CD4-positive, alpha-beta T cell treated with Interleukin-17A for 4 hours (primary cell): ENCODE data around the gene KAZN.

ENCODE experiments used
- DNase-seq: peaks from one replicate; pipeline ENCODE4 v3.0.0-alpha.2; 2020; ENCODE audit warnings: mixed read lengths

KAZN gene

DNA sequence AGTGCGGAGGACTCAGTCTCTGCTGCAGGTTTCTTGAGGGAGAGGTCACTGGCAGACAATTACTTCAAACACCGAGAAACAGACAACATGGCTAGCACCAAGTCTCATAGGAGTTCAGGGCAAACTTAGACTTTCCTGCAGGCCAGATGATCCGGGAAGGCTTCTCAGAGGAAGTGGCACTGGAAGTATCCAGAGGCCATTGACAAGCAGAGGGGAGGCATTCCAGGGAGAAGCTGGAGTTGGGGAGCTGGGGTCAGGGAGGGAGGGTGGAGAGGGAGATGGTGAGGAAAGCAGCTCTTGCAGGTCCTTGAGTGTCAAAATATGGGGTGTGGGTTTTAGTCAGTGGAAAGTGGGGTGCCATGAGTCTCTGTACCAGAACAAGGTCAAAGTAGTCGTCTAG, 147.9 kb downstream of the KAZN start:
- no peak for DNase-seq

DNA sequence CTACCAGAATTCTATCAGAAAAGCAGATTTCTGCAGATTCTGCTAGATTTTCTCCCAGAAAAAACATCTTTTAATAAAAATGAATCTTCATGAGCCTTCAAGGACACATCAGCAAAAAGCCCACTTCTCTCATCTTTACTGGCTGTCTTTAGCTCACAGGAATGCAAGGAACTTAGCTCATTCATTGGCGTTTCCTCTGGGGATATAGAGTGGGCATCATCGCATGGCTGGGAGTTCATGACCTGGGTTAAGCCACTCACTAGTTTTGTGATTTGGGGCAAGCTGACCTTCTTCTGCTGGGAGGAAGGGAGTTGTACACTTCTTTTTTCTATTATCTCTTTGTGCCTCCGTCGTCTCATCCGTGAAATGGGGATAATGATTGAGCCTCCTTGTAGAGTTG, 149.7 kb downstream of the KAZN start:
- DNase-seq, result no peak

DNA sequence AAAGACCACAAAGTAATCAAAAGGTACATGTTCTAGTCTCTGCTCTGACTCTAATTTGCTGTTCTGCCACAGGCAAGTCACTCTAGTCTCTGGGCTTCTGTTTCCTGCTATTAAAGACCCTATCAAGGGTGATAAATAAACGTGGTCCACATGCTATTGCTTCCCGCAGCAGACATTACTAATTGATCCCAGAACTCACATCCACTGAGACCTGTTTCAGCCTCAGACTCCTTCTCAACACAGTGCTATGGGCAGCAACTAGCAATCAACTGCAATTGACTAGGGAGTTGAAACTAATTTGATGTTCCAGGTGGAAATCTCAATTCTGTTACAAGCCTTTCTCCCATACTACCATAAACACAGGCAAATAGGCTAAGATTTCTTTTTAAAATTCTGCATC, 150.5 kb downstream of the KAZN start:
- DNase-seq, result no peak

DNA sequence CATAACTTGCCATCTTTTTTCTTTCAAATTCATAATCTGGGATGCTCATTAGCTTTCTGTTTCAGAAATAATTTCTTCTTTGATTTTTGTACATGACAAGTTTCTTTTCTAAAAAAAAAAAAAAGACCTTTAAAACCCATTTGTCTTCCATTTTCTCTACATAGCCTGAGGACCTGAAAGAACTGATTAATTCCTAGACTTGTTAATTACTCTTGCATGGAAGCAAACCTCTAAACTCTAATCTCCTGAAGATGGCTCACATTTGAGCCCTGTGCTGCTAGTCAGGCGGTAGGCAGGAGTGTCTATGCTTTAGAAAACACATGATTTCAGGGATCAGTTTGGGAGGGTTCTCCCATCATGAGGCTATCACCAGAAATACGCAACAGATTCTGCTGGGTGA, 152.0 kb downstream of the KAZN start:
- no peak for DNase-seq

DNA sequence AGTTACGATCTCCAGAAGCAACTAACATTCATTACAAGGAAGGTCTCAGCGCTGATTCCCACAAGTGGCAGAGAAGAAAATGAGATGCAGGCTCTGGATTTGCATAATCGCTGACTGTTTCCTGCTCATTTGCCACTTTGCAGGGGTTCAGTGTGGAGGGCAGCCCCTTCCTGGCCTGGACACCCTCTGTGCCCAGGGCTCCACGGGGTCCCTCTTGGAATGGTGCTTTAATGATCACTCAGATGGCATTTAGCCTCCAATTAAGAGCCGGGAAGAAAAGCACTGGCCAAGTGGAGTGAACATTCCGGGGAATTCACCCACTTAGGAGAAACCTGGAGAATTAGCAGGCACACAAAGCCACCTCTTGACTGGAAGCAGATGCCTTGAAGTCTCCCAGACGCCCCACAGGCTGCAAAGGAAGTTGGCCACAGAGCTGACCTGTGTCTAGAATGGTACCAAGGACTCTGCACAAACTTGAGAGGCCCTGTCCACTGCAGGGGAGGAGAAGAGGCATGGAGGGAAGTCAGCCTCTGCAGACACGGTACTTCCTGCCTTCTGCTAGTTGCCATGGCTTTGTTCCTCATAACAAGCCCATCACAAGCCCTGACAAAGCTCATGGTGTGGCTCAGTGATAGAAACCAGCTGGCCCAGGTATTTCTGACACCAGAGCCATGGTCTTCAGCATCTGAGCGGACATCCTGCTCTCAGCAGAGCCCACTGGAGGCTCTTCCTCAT, 157.2 kb downstream of the KAZN start:
- DNase-seq, result no peak

DNA sequence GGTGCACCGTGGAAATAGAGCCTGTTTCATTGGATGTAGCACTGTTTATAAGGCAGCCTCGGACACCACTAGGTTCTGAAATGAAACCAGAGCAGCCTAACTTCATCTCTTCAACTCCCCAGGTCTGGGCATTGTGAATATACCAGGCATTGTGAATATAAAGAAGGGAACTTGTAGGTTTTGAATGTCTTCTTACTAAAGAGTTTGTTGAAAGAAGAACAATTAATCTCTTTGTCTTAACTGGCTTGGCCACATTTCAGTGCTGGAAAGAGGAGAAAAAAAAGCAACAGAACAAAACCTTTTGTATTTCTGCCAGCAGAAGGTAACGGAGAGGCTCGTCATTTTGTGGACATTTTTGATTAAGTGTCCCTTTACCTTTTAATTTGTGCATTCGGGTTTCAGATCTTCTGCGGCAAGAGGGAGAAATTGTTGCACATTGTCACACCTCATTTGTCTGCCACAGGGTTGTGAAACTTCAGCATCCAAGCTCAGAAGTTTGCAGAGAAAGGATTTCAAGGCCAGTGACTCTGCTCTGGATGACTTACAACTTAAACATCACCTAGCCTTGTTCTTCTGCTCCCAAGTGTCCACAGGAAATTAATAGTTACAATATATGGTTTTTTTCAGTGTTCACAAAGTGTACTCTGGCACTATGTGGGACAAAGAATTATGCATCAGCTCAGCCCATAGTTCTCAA, 158.3 kb downstream of the KAZN start:
- no peak for DNase-seq

DNA sequence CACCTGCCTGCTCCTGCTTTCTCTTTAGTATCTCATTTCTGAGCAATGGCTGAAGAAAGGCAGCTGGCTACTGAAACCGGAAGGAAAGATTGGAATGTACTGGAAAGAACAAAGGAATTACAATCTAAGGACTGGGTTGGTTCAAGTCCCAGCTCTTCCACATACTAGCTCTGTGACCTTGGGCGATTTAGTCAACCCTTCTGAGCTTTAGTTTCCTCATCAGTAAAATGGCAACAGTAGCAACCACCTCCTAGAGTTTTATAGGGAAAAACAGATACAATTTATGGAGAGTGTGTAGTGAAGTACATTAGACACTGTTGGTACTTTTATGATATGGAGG, 158.8 kb downstream of the KAZN start:
- DNase-seq, result no peak

DNA sequence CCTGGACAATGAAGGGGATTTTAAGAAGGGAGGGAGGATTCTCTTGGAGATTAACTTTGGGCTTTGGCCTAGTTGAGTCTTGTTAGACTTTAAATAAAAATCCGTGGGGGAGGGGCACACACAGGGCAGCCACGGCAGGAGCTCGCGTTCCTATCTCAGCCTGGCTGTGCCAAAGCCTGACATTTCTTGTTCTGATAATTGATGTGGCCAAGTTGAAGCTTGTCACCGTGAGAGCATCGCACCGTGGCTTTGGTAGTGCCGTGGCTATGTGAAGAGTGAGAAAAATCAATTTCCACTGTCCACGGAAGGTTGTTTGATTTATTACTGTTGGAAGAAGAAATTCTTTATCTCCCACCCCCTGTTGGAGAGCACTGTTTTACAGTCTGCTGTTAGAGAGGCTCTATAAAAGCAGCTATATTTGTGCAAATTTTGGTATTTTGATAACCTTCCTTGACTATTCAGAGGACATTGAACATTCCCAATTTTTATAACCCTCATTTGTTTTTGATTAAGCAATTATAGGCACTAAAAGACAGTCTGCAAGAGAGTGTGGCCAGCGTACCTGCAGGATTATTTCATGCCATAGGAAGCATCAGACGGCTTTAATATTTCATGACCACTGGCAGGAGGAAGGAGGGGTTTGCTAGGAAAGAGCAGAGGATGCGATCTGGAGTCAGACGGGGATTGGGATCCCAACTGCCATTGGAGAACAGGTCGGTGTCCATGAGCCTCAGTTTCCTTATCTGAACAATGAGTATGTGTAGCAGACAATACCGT, 160.7 kb downstream of the KAZN start:
- DNase-seq, result no peak

DNA sequence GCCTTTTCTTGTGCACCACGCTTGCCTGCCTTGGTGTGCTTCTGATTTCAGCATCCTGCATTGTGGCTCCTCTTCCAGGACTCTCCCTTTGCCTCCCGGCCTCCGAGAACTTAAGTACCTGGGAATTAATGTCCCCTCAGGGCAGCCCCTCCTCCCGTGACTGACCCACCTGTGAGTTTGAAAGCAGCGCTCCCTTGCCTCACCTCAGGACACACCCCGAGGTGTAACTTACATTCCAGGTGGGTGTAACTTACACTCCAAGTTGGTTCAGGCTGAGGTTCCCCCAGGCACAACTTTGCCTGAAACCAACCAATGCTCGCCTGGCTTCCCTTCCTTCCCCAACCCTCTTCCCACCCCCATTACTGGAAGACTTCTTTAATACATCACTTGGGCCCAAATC, 161.4 kb downstream of the KAZN start:
- no peak for DNase-seq

DNA sequence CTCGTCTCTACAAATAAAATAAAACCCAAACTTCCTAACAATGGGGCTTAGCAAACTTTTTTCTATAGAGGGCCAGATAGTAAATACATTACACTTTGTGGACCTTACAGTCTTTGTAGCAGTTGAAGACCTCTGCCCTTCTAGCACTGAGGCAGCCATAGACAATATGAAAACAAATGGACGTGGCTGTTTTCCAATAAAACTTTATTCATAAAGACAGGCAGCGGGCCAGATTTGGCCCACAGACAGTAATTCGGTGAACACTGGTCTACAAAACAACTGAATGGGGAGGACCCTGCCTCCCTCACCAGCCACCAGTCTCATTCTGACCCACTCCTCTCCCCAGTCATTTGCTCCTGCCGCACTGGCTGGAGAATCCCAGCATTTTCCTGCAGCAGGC, 162.3 kb downstream of the KAZN start:
- DNase-seq, result no peak

DNA sequence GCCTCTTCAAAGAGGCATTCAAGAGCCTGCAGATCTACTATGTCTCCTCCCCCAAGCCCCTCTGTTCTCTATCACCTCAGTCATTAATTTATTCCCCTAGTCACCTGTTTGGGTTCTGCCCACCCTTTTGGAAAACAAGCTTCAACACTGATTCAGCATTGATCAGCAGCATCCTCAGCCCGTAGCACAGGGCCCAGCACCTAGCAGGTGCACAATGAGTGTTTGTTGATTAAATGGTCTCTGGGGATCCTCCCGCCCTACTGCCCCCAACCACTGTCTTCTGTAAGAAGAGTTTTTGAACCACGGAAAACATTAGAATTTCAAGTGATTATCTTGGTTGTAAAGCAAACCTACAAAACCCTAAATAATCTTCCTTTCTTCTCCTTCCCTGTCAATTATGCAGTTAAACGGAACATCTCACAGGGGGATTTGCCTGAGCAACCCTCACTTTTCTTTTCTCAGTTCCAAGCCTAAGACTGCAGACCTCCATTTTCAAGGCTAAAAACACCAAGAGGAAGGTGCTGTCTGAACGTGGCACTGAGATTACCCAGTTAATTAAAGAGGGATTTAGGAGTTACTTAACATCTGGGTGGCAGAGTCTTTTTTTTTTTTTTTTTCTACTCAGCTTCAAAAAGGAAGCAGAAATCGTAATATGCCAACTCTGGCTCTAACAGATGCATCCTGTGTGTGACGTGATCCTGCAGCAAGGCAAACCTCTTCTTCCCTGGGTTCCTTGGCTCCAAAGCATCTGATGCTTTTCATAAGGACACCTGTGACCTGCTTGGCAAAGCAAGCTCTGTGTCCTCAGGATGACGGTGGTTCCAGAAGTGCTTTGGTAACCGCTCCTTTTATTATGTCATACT, 163.0 kb downstream of the KAZN start:
- no peak for DNase-seq

DNA sequence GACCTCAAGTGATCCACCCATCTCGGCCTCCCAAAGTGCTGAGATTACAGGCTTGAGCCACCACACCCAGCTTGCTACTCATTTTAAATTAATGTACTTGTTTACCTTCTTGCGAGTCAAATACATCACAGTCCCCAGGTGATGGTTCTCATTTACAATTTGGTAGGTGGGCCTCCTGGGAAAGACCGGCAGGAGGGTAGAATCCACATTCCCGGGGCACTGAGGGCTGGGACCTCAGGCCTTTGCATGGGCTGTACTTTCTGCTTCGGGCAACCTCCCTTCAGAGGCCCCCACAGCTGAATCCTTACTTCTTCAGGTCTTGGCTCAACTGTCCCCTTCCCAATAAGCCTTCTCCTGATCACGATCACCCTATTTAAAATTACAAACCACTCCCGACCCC, 165.5 kb downstream of the KAZN start:
- DNase-seq, result no peak

DNA sequence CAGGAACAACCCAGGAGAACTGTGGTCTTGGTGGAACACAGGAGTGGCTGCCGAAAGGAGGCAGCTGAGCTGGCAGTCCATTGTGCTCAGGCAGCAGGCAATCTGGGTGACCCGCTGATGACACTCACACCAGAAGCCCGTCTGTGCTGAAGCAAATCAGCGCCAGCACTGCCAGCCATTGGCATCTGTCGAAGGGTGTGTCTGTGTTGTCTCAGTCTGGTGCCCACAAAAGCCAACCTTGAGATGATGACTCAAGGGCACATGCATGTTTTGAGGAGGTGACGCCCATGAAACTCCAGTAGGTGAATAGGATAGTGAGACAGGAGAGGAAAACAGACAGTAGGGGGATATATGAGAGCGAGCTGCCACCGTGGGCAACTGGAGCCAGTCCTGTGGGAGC, 167.3 kb downstream of the KAZN start:
- no peak for DNase-seq

DNA sequence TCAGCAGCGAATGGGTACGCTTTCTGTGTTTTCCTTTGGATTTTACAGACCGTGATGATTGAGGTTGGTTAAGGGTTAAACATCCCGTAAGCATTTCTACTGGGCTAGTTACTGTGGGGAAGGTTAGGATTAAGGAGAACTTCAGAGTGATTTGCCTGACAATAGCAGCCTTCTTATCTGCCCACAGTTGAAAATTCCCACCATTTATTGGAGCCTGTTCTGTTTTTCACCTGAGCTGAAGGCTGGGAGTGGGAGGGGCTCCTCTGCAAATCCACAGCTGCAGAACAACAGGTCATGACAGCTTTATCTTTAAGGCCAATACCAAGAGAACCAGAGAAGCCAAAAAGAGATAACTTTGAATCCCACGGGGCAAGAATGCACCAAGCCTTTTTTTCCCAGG, 168.6 kb downstream of the KAZN start:
- DNase-seq, result no peak

DNA sequence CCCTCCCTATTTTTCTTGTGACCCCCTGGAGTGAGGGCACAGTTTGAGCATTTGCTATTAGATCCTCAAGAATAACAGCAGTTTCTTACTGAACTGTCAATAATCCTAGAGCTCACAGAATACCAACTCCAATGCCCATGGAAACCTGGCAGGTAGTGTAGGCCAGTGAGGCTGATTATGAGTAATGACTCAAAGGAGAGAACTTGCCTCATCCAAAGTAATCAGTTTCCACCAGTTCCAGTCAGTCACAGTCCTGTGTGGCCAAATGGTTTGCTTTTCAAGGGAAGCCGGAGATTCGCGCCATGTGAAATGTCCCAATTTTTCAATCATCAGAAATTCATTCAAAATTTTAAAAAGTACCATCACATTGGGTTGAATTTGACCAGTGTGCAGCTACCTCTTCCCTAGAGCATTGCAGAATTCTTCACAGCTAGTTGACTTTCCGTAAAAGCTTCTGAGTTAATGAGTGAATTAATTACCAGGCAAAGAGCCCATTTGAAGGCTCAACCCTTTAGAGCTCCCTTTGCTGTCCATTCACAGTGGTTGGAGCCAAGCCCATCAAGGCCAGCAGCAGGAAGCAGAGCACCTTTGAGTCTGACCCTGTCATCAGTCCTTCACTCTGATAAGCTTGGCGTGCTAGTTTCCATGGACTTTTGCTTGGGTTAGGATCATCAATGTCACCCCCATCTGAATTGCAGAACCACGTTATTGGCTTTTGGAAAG, 170.3 kb downstream of the KAZN start:
- no peak for DNase-seq

DNA sequence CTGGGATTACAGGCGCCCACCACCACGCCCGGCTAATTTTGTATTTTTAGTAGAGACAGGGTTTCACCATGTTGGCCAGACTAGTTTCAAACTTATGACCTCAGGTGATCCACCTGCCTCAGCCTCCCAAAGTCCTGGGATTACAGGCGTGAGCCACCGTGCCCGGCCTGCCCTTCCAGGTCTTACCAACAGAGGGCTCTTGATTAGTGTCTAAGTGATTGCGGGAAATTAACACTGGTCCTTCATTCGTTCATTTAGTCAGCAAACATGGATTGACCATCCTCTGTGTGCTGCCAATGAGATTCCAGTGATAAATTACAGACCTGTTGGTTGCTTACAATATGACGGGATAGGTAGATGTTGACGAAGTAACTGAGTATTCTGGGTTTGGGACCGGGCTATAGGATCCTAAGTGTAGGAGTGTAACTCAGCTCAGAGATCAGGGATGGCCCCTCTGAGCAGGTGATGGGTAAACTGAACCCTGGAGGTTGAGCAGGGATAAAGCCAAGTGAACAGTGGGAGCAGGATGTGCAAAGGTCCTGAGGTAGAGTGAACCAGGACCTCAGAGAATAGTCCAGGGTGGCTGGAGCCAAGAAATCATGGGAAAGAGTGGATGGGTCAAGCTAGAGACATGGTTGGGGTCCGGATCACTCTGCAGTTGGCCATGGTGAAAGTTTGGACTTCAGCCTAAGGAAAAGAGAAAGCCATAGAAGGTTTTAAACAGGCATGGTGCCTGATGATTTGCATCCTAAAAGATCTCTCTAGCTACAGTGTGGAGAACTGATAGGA, 171.2 kb downstream of the KAZN start:
- DNase-seq, result no peak

DNA sequence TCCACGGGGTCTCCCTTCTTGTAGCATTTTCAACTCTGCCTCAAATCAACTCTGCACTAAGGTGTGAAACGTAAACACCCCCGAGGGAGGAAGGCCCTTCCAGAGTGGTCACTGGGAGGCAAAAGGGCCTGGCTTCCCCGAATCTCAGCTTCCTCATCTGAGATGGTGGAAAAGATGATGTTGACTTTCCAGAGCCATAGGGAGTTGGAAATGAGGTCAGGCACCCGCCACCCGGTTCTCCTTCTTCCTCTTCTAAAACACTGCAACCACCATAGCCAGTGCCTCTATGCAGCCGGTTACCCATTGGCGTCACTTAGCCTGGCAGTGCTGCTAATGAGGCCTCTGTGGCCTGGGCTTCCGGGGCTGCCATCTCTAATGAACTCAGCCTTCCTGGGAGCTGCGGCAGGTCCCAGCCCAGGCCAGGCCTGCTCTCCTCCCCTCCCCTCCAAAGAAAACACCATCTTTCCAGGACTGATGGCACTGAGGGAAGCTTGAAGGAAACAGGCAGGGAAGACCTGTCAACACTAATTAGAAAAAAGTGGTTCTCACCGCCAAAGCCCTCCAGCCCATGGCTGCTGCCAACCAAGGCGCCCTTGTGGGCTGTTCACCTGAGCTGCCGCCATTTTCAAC, 175.0 kb downstream of the KAZN start:
- no peak for DNase-seq

DNA sequence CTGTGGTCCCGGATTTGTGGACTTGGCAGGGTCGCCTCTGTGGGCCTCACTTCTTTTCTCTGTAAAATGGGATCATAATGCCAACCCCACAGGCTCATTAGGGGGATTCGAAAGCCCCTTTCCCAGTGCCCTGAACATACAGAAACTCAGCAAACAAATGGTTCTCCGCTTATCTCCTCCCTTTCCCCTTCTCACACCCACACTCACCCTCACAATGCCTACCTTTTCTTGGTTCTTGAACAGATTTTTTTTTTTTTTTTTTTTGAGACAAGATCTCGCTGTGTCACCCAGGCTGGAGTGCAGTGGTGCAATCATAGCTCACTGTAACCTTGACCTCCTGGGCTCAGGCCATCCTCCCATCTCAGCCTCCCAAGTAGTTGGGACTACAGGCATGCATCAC, 175.7 kb downstream of the KAZN start:
- no peak for DNase-seq

DNA sequence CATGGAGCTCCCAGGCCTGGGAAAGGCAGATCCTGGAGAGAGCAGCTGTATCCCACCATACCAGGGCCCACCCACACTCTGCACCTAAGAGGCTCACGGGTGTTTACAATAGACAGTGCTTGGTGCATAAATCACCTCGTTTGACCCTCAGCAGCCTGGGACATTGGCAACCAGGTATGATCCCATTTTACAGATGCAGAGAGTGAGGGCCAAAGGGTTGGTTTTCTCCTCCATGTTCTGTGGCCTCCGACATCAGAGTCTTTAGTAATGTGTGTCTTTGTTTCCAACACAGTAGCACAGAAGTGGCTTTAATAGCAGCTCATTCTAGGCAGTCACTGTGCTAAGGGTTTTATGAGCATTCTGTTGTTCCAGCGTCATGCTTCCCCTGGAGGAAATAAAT, 176.5 kb downstream of the KAZN start:
- no peak for DNase-seq

DNA sequence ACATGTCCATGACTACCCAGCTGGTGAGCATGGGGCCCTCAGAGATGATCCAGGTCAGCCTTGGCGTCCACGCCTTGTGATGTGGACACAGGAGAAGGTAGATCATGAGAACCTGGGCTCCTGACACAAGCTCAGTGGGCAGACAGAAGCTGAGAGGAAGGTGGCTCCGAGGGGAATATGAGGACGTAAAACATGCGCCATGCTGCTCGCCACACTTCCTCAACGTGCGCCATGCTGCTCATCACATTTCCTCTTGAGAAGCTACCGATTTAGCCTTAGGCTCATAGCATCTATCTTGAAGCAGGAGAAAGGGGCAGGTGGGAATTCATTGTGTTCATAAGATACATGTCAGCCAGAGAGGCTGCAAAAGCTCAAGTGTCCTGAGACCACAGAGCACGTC, 176.9 kb downstream of the KAZN start:
- DNase-seq, result no peak
